ENCODE results near the gene MYO6.

DNA sequence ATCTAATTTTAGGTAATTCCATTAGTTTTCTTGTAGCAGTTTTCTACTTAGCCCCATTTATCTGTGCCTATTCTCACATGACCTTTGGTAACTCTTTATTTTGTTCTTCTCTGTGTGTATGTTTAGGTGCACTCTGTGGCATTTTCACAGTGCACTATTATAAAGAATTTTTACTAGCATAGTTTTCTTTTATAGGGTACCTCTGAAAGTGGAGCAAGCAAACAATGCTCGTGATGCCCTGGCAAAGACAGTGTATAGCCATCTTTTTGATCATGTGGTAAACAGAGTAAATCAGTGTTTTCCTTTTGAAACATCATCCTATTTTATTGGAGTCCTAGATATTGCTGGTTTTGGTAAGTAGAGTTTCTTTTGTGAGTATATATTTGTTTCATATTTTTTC, 107.9 kb downstream of the MYO6 start:
- TF ChIP-seq RAD21 (IDR thresholded peaks at IDR 0.05; ENCODE audit: low read length) (no peak), RFX5 (IDR thresholded peaks at IDR 0.05; ENCODE audit: low read depth, low read length) (no peak), FOS (IDR thresholded peaks at IDR 0.05; ENCODE audit: low read depth, low read length) (no peak), MXI1 (IDR thresholded peaks at IDR 0.05; ENCODE audit: borderline replicate concordance, low read depth, low read length) (no peak), MAZ (IDR thresholded peaks at IDR 0.05; ENCODE audit: borderline replicate concordance, low read depth, low read length) (no peak)
- TF ChIP-seq, protein P1, sequence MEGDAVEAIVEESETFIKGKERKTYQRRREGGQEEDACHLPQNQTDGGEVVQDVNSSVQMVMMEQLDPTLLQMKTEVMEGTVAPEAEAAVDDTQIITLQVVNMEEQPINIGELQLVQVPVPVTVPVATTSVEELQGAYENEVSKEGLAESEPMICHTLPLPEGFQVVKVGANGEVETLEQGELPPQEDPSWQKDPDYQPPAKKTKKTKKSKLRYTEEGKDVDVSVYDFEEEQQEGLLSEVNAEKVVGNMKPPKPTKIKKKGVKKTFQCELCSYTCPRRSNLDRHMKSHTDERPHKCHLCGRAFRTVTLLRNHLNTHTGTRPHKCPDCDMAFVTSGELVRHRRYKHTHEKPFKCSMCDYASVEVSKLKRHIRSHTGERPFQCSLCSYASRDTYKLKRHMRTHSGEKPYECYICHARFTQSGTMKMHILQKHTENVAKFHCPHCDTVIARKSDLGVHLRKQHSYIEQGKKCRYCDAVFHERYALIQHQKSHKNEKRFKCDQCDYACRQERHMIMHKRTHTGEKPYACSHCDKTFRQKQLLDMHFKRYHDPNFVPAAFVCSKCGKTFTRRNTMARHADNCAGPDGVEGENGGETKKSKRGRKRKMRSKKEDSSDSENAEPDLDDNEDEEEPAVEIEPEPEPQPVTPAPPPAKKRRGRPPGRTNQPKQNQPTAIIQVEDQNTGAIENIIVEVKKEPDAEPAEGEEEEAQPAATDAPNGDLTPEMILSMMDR (conservative IDR thresholded peaks at IDR 0.05; ENCODE audit: low read depth, low read length) = no peak
- TF ChIP-seq, protein P2, sequence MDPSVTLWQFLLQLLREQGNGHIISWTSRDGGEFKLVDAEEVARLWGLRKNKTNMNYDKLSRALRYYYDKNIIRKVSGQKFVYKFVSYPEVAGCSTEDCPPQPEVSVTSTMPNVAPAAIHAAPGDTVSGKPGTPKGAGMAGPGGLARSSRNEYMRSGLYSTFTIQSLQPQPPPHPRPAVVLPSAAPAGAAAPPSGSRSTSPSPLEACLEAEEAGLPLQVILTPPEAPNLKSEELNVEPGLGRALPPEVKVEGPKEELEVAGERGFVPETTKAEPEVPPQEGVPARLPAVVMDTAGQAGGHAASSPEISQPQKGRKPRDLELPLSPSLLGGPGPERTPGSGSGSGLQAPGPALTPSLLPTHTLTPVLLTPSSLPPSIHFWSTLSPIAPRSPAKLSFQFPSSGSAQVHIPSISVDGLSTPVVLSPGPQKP (IDR thresholded peaks at IDR 0.05; ENCODE audit: borderline replicate concordance, low read depth, low read length) = no peak
- TF ChIP-seq, protein P3, sequence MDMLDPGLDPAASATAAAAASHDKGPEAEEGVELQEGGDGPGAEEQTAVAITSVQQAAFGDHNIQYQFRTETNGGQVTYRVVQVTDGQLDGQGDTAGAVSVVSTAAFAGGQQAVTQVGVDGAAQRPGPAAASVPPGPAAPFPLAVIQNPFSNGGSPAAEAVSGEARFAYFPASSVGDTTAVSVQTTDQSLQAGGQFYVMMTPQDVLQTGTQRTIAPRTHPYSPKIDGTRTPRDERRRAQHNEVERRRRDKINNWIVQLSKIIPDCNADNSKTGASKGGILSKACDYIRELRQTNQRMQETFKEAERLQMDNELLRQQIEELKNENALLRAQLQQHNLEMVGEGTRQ (IDR thresholded peaks at IDR 0.05; ENCODE audit: low read depth, low read length) = no peak

Measured in IMR-90 (cell line).